B cell (primary cell): Measurements from ENCODE around the gene S1PR3. TPM values are rescaled to one million over a fixed set of nuclear protein-coding genes. Genes with fewer than 3 reads are reported as not detected.

ENCODE experiments used
- ATAC-seq: fragments of 200-7000 bp; cut with Tn5 transposase; one replicate; pipeline ENCODE4 v1.10.0; 2021; ENCODE audit warnings: low read depth, mild to moderate bottlenecking, moderate number of reproducible peaks, moderate library complexity
- CTCF ChIA-PET: fragments of 350-600 bp; sonication (Branson Sonifier 250); formaldehyde crosslinking; loops from one replicate; lab custom pipeline; 2021; ENCODE audit warnings: antibody characterized with exemption, inconsistent platforms; lab: Charles Lee
- POLR2A ChIA-PET: fragments of 350-600 bp; sonication (Branson Sonifier 250); formaldehyde crosslinking; loops from one replicate; lab custom pipeline; 2021; ENCODE audit warnings: antibody characterized with exemption; lab: Charles Lee
- DNase-seq: peaks from one replicate; pipeline ENCODE4 v3.0.0; 2013
- H2AFZ ChIP-seq: 2 replicates; pipeline ENCODE4 v1.6.1; 2012; ENCODE audit warnings: mild to moderate bottlenecking, low read depth, low read length; ENCODE audit not compliant: insufficient read depth, poor library complexity, severe bottlenecking
- H3K27ac ChIP-seq, 2 donors: 1 replicate in 1 of 2; 2 replicates in 1 of 2; pipeline ENCODE4 v1.5.1; 2012 to 2013; ENCODE audit warnings: low read length in 2 of 2, mild to moderate bottlenecking in 2 of 2, moderate library complexity in 1 of 2
- H3K27me3 ChIP-seq, 4 experiments: fragments of 200-600 bp in 1 of 4; sonication (generic) in 1 of 4; replicated peaks in 1 of 4; 1 replicate in 2 of 4; 2 replicates in 2 of 4; pipeline versions ENCODE4 v1.6.1 to v1.7.0; 2013 to 2016; ENCODE audit warnings: low read length in 3 of 4, mild to moderate bottlenecking in 2 of 4, mixed read lengths in 1 of 4, moderate library complexity in 1 of 4; ENCODE audit not compliant: insufficient read depth in 4 of 4, control insufficient read depth in 3 of 4; ENCODE audit errors: control extremely low read depth in 1 of 4
- H3K36me3 ChIP-seq, 2 experiments: replicated peaks in 1 of 2; 1 replicate in 1 of 2; 2 replicates in 1 of 2; pipeline versions ENCODE4 v1.6.1 to v1.7.1; 2013; ENCODE audit warnings: low read length in 1 of 2; ENCODE audit not compliant: insufficient read depth in 2 of 2, control insufficient read depth in 1 of 2; ENCODE audit errors: control extremely low read depth in 1 of 2, extremely low read depth in 1 of 2
- H3K4me1 ChIP-seq, 2 donors: fragments of 200-600 bp in 1 of 2; sonication (generic) in 1 of 2; 1 replicate in 1 of 2; 2 replicates in 1 of 2; pipeline versions ENCODE4 v1.5.1 to v1.6.1; 2013 to 2017; ENCODE audit warnings: low read length in 2 of 2; ENCODE audit not compliant: control insufficient read depth in 2 of 2, insufficient read depth in 2 of 2
- H3K4me2 ChIP-seq: replicated peaks from 2 replicates; pipeline ENCODE3; 2012; ENCODE audit warnings: mild to moderate bottlenecking, low read depth, low read length; ENCODE audit not compliant: poor library complexity, severe bottlenecking
- H3K4me3 ChIP-seq, 5 experiments: fragments of 200-600 bp in 1 of 5; sonication (generic) in 1 of 5; 1 replicate in 3 of 5; 2 replicates in 2 of 5; pipeline versions ENCODE4 v1.5.1 to v1.7.0; 2011 to 2016; ENCODE audit warnings: low read length in 4 of 5, mild to moderate bottlenecking in 4 of 5, low read depth in 2 of 5, control low read depth in 1 of 5, moderate library complexity in 1 of 5; ENCODE audit not compliant: insufficient read depth in 1 of 5; ENCODE audit errors: control extremely low read depth in 1 of 5, extremely low read depth in 1 of 5
- H3K79me2 ChIP-seq: fragments of 200-600 bp; sonication (generic); one replicate; pipeline ENCODE4 v1.6.0; 2016; ENCODE audit warnings: low read length; ENCODE audit not compliant: control insufficient read depth, insufficient read depth
- H3K9ac ChIP-seq: fragments of 200-600 bp; sonication (generic); 2 replicates; pipeline ENCODE4 v1.6.1; 2017; ENCODE audit warnings: mild to moderate bottlenecking, low read length, moderate library complexity
- H3K9me3 ChIP-seq, 3 donors: one replicate each; pipeline versions ENCODE4 v1.6.1 to v1.7.1; 2013; ENCODE audit warnings: low read length in 2 of 3; ENCODE audit not compliant: control insufficient read depth in 2 of 3, insufficient read depth in 1 of 3; ENCODE audit errors: control extremely low read depth in 1 of 3
- H4K20me1 ChIP-seq: 2 replicates; pipeline ENCODE4 v1.6.0; 2012; ENCODE audit warnings: mild to moderate bottlenecking, low read length; ENCODE audit not compliant: insufficient read depth, control insufficient read depth, poor library complexity, severe bottlenecking
- H3K27ac Mint-ChIP-seq: one replicate; pipeline ENCODE4 v1.8.0; 2021; ENCODE audit warnings: mixed read lengths
- H3K27me3 Mint-ChIP-seq: one replicate; pipeline ENCODE4 v1.8.0; 2021; ENCODE audit warnings: mixed read lengths
- H3K4me1 Mint-ChIP-seq: one replicate; pipeline ENCODE4 v1.8.0; 2021; ENCODE audit warnings: mixed read lengths
- H3K4me3 Mint-ChIP-seq: one replicate; pipeline ENCODE4 v1.8.0; 2021; ENCODE audit warnings: mixed read lengths
- H3K9me3 Mint-ChIP-seq: one replicate; pipeline ENCODE4 v1.8.0; 2022; ENCODE audit warnings: mixed read lengths; ENCODE audit not compliant: insufficient read depth
- CTCF ChIP-seq: fragments of 200-600 bp; IDR thresholded peaks from one replicate; pipeline ENCODE4 v1.8.0; 2022; ENCODE audit warnings: antibody characterized with exemption, mild to moderate bottlenecking
- EZH2 ChIP-seq: IDR thresholded peaks from 2 replicates; pipeline ENCODE4 v1.6.1; 2012; ENCODE audit warnings: borderline replicate concordance, low read depth, mild to moderate bottlenecking, moderate library complexity, low read length; ENCODE audit not compliant: insufficient read depth, poor library complexity, severe bottlenecking
- WGBS: methylation state at CpG from one replicate; pipeline ENCODE4 v1.1.5; 2013; ENCODE audit warnings: missing lambda C conversion rate; ENCODE audit not compliant: insufficient coverage; 5-methylcytosine and 5-hydroxymethylcytosine counted together
- intact Hi-C: fragments of 100-400 bp; cut with micrococcal nuclease; formaldehyde crosslinking; loops from one replicate; pipeline ENCODE4 v1.10.0; 2022
- polyA plus RNA-seq: library from polyadenylated mRNA; depleted of rRNA; stranded (reverse); fragments of >200 nt; gene quantifications from 2 replicates; pipeline ENCODE4 v1.2.3, GENCODE V29; 2012
- total RNA-seq, 2 donors: library from RNA; stranded (reverse); fragments of 120-200 nt in 1 of 2; gene quantifications; 1 replicate in 1 of 2; 2 replicates in 1 of 2; pipeline versions ENCODE4 v1.2.3 to v1.2.4, GENCODE V29; 2013 to 2022

S1PR3 gene
- total and polyA plus RNA-seq, 2 donors (not counting 1 experiment from before 2014, with no cell fraction given), result 0.25 TPM; not detected in 1

GRCh38 chr9:89000371-89000781 lies 9.1 kb downstream of the S1PR3 start:
- peak overlapping the region; percentile 49 for H2AFZ ChIP-seq
- Mint-ChIP-seq H3K27ac (no peak overlapping the region), H3K4me3 (no peak overlapping the region), H3K9me3 (no peaks in the 10 kb centered on the region), H3K27me3 (peaks cover 17% of the 10 kb centered on the region), H3K4me1 (peaks cover 3% of the 10 kb centered on the region)
- H3K4me2 ChIP-seq, result no peak overlapping the region
- ChIA-PET CTCF (interaction anchor here (1.0 to 1.2 kb wide), 2 partner anchors 404 to 407 kb away, joined by 3 to 5 read pairs; no protein-coding TSS in a partner anchor), POLR2A (no interaction called here)
- H3K27ac ChIP-seq, result no peak overlapping the region
- peaks cover 0 to 6% (median 1%) of the 10 kb centered on the region in 4 experiments for H3K27me3 ChIP-seq
- H3K9me3 ChIP-seq, result no peaks in the 10 kb centered on the region
- intact Hi-C loops, result loop anchor here (2.0 kb wide), 1 partner anchor 278 kb away; no protein-coding TSS in a partner anchor
- TF ChIP-seq CTCF, result no peak
- TF ChIP-seq EZH2, result no peak
- H3K36me3 ChIP-seq, result no peaks in the 10 kb centered on the region
- H4K20me1 ChIP-seq, result no peaks in the 10 kb centered on the region
- DNase-seq, result no peak
- ATAC-seq, result no peak
- H3K9ac ChIP-seq, result no peak overlapping the region
- H3K4me3 ChIP-seq, result no peak overlapping the region
- peaks cover 3 to 7% of the 10 kb centered on the region in 2 donors for H3K4me1 ChIP-seq
- H3K79me2 ChIP-seq, result no peaks in the 10 kb centered on the region
- 93% methylated on average over 9 of the region's 9 CpGs for WGBS
